HL-60 (cell line): ENCODE measurements around the gene CACNA1D.

Source experiments
- DNase-seq, 2 experiments: peaks; one replicate each; pipeline ENCODE4 v3.0.0-alpha.2; 2010 to 2020; ENCODE audit warnings: low read depth in 1 of 2, low spot score in 1 of 2
- H3K27ac ChIP-seq: fragments of 250-450 bp; sonication (Bioruptor Pico); replicated peaks from 2 replicates; pipeline ENCODE4 v1.5.1; 2020; ENCODE audit warnings: mild to moderate bottlenecking, moderate library complexity
- H3K27me3 ChIP-seq: fragments of 250-450 bp; sonication (Bioruptor Pico); 2 replicates; pipeline ENCODE4 v1.5.1; 2021; ENCODE audit warnings: mild to moderate bottlenecking, moderate library complexity; ENCODE audit not compliant: insufficient read depth, poor library complexity, severe bottlenecking
- H3K4me3 ChIP-seq: replicated peaks from 2 replicates; pipeline ENCODE4 v1.5.1; 2011; ENCODE audit warnings: mild to moderate bottlenecking, control low read depth, low read length; ENCODE audit not compliant: insufficient read depth
- GABPA ChIP-seq: IDR thresholded peaks from 2 replicates; pipeline ENCODE4 v1.6.1; 2012; ENCODE audit warnings: low read depth
- POLR2AphosphoS5 ChIP-seq: IDR thresholded peaks from 2 replicates; pipeline ENCODE4 v1.6.1; 2012; ENCODE audit warnings: low read depth
- SPI1 ChIP-seq: IDR thresholded peaks from 2 replicates; pipeline ENCODE4 v1.6.1; 2012; ENCODE audit warnings: low read depth, mild to moderate bottlenecking, borderline replicate concordance
- TF ChIP-seq, protein P1 (sequence below): IDR thresholded peaks from 2 replicates; pipeline ENCODE4 v1.6.1; 2012; ENCODE audit warnings: low read depth; ENCODE audit not compliant: insufficient replicate concordance
- TF ChIP-seq, protein P2 (sequence below): IDR thresholded peaks from one replicate; pipeline ENCODE4 v1.5.1; 2011; ENCODE audit warnings: low read length, control low read depth, inconsistent platforms; ENCODE audit not compliant: insufficient read depth

The CACNA1D gene

DNA sequence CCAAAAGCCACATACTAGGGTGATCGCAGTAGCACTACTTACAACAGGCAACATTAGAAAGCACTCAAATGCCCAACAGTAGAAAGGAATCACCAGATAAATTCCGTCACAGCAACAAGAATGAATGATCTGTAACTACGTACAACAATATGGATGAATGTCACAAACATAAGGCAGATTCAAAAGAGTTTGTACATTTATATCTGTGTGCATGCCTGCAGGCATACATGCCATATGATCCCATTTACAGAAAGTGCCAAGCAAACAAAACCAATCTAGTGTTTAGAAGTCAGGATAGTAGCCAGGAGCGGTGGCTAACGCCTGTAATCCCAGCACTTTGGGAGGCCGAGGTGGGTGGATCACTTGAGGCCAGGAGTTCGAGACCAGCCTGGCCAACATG lies 355.5 kb downstream of the CACNA1D start:
- TF ChIP-seq, protein P1, sequence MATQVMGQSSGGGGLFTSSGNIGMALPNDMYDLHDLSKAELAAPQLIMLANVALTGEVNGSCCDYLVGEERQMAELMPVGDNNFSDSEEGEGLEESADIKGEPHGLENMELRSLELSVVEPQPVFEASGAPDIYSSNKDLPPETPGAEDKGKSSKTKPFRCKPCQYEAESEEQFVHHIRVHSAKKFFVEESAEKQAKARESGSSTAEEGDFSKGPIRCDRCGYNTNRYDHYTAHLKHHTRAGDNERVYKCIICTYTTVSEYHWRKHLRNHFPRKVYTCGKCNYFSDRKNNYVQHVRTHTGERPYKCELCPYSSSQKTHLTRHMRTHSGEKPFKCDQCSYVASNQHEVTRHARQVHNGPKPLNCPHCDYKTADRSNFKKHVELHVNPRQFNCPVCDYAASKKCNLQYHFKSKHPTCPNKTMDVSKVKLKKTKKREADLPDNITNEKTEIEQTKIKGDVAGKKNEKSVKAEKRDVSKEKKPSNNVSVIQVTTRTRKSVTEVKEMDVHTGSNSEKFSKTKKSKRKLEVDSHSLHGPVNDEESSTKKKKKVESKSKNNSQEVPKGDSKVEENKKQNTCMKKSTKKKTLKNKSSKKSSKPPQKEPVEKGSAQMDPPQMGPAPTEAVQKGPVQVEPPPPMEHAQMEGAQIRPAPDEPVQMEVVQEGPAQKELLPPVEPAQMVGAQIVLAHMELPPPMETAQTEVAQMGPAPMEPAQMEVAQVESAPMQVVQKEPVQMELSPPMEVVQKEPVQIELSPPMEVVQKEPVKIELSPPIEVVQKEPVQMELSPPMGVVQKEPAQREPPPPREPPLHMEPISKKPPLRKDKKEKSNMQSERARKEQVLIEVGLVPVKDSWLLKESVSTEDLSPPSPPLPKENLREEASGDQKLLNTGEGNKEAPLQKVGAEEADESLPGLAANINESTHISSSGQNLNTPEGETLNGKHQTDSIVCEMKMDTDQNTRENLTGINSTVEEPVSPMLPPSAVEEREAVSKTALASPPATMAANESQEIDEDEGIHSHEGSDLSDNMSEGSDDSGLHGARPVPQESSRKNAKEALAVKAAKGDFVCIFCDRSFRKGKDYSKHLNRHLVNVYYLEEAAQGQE: no peak
- TF ChIP-seq, protein P2, sequence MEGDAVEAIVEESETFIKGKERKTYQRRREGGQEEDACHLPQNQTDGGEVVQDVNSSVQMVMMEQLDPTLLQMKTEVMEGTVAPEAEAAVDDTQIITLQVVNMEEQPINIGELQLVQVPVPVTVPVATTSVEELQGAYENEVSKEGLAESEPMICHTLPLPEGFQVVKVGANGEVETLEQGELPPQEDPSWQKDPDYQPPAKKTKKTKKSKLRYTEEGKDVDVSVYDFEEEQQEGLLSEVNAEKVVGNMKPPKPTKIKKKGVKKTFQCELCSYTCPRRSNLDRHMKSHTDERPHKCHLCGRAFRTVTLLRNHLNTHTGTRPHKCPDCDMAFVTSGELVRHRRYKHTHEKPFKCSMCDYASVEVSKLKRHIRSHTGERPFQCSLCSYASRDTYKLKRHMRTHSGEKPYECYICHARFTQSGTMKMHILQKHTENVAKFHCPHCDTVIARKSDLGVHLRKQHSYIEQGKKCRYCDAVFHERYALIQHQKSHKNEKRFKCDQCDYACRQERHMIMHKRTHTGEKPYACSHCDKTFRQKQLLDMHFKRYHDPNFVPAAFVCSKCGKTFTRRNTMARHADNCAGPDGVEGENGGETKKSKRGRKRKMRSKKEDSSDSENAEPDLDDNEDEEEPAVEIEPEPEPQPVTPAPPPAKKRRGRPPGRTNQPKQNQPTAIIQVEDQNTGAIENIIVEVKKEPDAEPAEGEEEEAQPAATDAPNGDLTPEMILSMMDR: no peak
- no peak for TF ChIP-seq GABPA
- TF ChIP-seq POLR2AphosphoS5: no peak
- no peak for TF ChIP-seq SPI1
- H3K4me3 ChIP-seq: no peak overlapping the region
- H3K27ac ChIP-seq: no peak overlapping the region
- no peak for DNase-seq
- H3K27me3 ChIP-seq: peaks cover 22% of the 10 kb centered on the region

DNA sequence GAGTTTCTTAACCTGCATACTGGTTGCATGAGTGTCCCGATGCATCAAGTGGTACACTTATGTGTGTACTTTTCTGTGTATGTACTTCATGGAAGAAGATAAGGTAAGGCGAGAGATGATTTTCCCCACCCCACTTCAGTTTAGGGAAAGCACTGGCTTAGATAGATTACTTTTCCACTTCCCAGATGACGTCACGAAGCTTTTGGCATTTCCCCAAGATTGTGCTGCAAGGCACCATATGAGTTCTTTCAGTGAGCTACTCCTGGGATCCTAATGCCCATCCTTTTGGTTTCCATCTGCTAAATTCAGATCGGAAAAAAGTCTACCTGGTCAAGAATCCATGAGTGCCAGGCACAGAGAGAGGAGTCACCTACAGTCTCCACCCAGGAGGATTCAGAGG lies 356.5 kb downstream of the CACNA1D start:
- no peak for DNase-seq

DNA sequence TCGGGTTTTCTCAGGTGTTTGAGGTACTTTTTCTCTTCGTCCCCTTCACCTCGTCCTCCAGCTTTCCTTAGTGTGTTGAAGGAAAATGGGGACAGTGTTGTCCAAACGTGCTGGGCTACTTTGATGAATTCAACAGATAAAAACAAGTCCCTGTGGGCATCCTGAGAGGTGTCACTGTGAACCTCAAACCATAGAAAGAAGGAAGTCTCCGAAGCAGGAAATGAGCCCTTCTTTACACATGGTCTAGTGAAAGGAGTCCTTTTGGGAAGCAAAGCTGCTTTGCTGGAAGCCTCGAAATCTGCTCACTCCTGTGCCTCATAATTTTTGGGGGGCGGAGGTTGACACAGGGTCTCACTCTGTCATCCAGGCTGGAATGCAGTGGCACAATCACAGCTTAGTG lies 362.6 kb downstream of the CACNA1D start:
- Histone ChIP-seq H3K27me3 (no peaks in the 10 kb centered on the region), H3K4me3 (no peak overlapping the region), H3K27ac (no peak overlapping the region)
- TF ChIP-seq GABPA (no peak), SPI1 (peak; percentile 64; the same call in 1 of the 2 replicates), POLR2AphosphoS5 (no peak)
- TF ChIP-seq, protein P2: no peak
- TF ChIP-seq, protein P1: no peak
- peak in 1 of 2 experiments; percentile 28 for DNase-seq

More for the DNA sequence above, 356.5 kb downstream of the CACNA1D start:
- Histone ChIP-seq H3K27ac (no peak overlapping the region), H3K27me3 (peaks cover 13% of the 10 kb centered on the region), H3K4me3 (no peak overlapping the region)
- no peak for TF ChIP-seq SPI1
- TF ChIP-seq GABPA: no peak
- TF ChIP-seq, protein P1: no peak
- TF ChIP-seq, protein P2: no peak
- TF ChIP-seq POLR2AphosphoS5: no peak
